GM23338 (cell line): ENCODE results near the gene STRN3.

ENCODE experiments used
- CREB1 ChIP-seq: fragments of 250-450 bp; sonication (Bioruptor Pico); IDR thresholded peaks from 2 replicates; pipeline ENCODE4 v1.5.0; 2020; ENCODE audit warnings: low read depth, mild to moderate bottlenecking, moderate library complexity
- CTCF ChIP-seq, 2 experiments: fragments of 200-600 bp in 1 of 2; sonication (generic) in 1 of 2; conservative IDR thresholded peaks; 2 replicates each; pipeline versions ENCODE4 v1.5.1 to v1.6.1; 2016 to 2017; ENCODE audit warnings: antibody characterized with exemption in 2 of 2, low read depth in 2 of 2, mild to moderate bottlenecking in 2 of 2, moderate library complexity in 1 of 2
- ETS1 ChIP-seq: IDR thresholded peaks from 2 replicates; pipeline ENCODE4 v1.6.1; 2016; ENCODE audit warnings: antibody characterized with exemption
- EZH2 ChIP-seq: fragments of 200-600 bp; sonication (generic); IDR thresholded peaks from one replicate; pipeline ENCODE4 v1.8.0; 2017; ENCODE audit warnings: antibody characterized with exemption, mild to moderate bottlenecking, low read depth; ENCODE audit not compliant: unreplicated experiment
- EZH2phosphoT487 ChIP-seq: fragments of 200-600 bp; sonication (generic); IDR thresholded peaks from one replicate; pipeline ENCODE4 v1.8.1; 2018; ENCODE audit warnings: antibody characterized with exemption; ENCODE audit not compliant: unreplicated experiment
- JUNB ChIP-seq: IDR thresholded peaks from one replicate; pipeline ENCODE4 v1.6.1; 2016; ENCODE audit warnings: antibody characterized with exemption; ENCODE audit not compliant: unreplicated experiment
- NANOG ChIP-seq: IDR thresholded peaks from 2 replicates; pipeline ENCODE4 v1.6.1; 2016; ENCODE audit warnings: antibody characterized with exemption, borderline replicate concordance
- POLR2AphosphoS5 ChIP-seq: IDR thresholded peaks from 2 replicates; pipeline ENCODE4 v1.6.1; 2016; ENCODE audit warnings: antibody characterized with exemption, low read depth
- REST ChIP-seq: IDR thresholded peaks from one replicate; pipeline ENCODE4 v1.6.1; 2018; ENCODE audit warnings: antibody characterized with exemption; ENCODE audit not compliant: unreplicated experiment
- STAT1 ChIP-seq: IDR thresholded peaks from one replicate; pipeline ENCODE4 v1.6.1; 2016; ENCODE audit warnings: antibody characterized with exemption; ENCODE audit not compliant: unreplicated experiment
- ZNF114 ChIP-seq: fragments of 250-450 bp; sonication (Bioruptor Pico); IDR thresholded peaks from 2 replicates; pipeline ENCODE4 v1.5.0; 2020; ENCODE audit warnings: mild to moderate bottlenecking, moderate library complexity
- ZNF331 ChIP-seq: fragments of 250-450 bp; sonication (Bioruptor Pico); IDR thresholded peaks from 2 replicates; pipeline ENCODE4 v1.5.0; 2020; ENCODE audit warnings: low read depth, mild to moderate bottlenecking, moderate library complexity

DNA sequence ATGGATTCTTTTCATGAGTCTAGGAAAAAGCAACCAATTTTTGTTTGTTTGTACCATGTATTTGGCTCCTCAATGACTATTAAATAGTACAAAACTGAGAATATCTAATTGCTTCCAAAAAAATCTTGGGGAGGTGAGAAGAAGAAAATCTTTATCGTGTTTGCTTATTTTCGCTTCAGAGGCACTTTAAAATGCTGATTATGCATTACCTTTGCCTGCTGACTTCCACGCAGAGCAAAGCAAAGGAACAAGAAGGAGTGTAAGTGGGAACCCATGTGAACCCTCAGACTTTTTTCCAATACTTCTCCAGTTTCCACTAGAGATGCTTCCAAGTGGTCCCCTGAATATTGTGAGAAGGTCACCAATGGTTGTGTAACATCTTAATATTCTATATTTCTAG is 43.2 kb upstream of the STRN3 start:
- no peak for TF ChIP-seq CTCF (conservative IDR thresholded peaks at IDR 0.05; ENCODE audit: low read depth in 2 of 2)
- no peak for TF ChIP-seq EZH2
- no peak for TF ChIP-seq ETS1
- TF ChIP-seq EZH2phosphoT487: no peak
- TF ChIP-seq REST: no peak
- TF ChIP-seq POLR2AphosphoS5: no peak
- TF ChIP-seq ZNF114 (CRISPR knock-in tag): no peak
- TF ChIP-seq CREB1 (CRISPR knock-in tag): no peak
- TF ChIP-seq JUNB: no peak
- TF ChIP-seq ZNF331 (CRISPR knock-in tag): no peak
- no peak for TF ChIP-seq STAT1
- no peak for TF ChIP-seq NANOG
